ENCODE measurements around the gene LCE3A.

GRCh38 chr1:152654110-152654509, 31.2 kb upstream of the LCE3A start:
- TF ChIP-seq CTCF (IDR thresholded peaks at IDR 0.05) (peak in 4 of 6 experiments; percentile 21 to 50 (median 30)), POLR2A (IDR thresholded peaks at IDR 0.05) (no peak)

Data from thyroid gland (tissue), 4 donors.